GM12891 (cell line): ENCODE measurements around the gene GPC3.

Source experiments
- PAX5 ChIP-seq: IDR thresholded peaks from 2 replicates; pipeline ENCODE4 v1.6.1; 2011; ENCODE audit warnings: low read length, moderate library complexity, mild to moderate bottlenecking; ENCODE audit not compliant: insufficient read depth, severe bottlenecking
- POLR2AphosphoS5 ChIP-seq: IDR thresholded peaks from 2 replicates; pipeline ENCODE4 v1.6.1; 2011; ENCODE audit warnings: low read depth, low read length, control low read depth

GRCh38 chrX:134006484-134007161 is 21.2 kb upstream of the GPC3 start:
- no peak for TF ChIP-seq POLR2AphosphoS5
- TF ChIP-seq PAX5: no peak
